OCI-LY7 (cell line): Measurements from ENCODE around the gene ZNF552.
"Not testable (repeated sequence)": the region's sequence is repeated elsewhere in the genome, so short reads cannot be mapped to it uniquely, and the experiment has no call there.

ENCODE experiments used
- EZH2phosphoT487 ChIP-seq: fragments of 200-600 bp; sonication (generic); IDR thresholded peaks from 2 replicates; pipeline ENCODE4 v1.6.1; 2018; ENCODE audit warnings: low read depth, borderline replicate concordance, mild to moderate bottlenecking, mixed run types, antibody characterized with exemption, low read length, moderate library complexity, mixed read lengths
- TF ChIP-seq, protein P1 (sequence below): fragments of 200-600 bp; sonication (generic); conservative IDR thresholded peaks from 2 replicates; pipeline ENCODE4 v1.5.1; 2014; ENCODE audit warnings: mild to moderate bottlenecking, antibody characterized with exemption, low read length, moderate library complexity, mixed read lengths

GRCh38 chr19:57847164-57847563 is 32.5 kb upstream of the ZNF552 start:
- TF ChIP-seq, protein P1, sequence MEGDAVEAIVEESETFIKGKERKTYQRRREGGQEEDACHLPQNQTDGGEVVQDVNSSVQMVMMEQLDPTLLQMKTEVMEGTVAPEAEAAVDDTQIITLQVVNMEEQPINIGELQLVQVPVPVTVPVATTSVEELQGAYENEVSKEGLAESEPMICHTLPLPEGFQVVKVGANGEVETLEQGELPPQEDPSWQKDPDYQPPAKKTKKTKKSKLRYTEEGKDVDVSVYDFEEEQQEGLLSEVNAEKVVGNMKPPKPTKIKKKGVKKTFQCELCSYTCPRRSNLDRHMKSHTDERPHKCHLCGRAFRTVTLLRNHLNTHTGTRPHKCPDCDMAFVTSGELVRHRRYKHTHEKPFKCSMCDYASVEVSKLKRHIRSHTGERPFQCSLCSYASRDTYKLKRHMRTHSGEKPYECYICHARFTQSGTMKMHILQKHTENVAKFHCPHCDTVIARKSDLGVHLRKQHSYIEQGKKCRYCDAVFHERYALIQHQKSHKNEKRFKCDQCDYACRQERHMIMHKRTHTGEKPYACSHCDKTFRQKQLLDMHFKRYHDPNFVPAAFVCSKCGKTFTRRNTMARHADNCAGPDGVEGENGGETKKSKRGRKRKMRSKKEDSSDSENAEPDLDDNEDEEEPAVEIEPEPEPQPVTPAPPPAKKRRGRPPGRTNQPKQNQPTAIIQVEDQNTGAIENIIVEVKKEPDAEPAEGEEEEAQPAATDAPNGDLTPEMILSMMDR: not testable (repeated sequence)
- TF ChIP-seq EZH2phosphoT487: not testable (repeated sequence)
